ENCODE measurements around the gene LRCH3. TPM values are rescaled to one million over a fixed set of nuclear protein-coding genes. Genes with fewer than 3 reads are reported as not detected.

Gene LRCH3
- total RNA-seq, 1 donor from 2014 or later, result 56.4 TPM

GRCh38 chr3:197758512-197758911, 32.5 kb upstream of the LRCH3 start:
- H3K4me1 Mint-ChIP-seq, result peaks cover 9% of the 10 kb centered on the region
- H3K27ac Mint-ChIP-seq, result no peak overlapping the region
- no peak overlapping the region for H3K4me3 Mint-ChIP-seq
- intact Hi-C loops (cut with micrococcal nuclease), result loop anchor here (10.0 kb wide), 1 partner anchor 204 kb away; the partner anchor contains the start of gene BDH1
- peaks cover 15% of the 10 kb centered on the region for H3K36me3 Mint-ChIP-seq (ENCODE audit: low read depth)
- no peaks in the 10 kb centered on the region for H3K9me3 Mint-ChIP-seq
- H3K27me3 Mint-ChIP-seq, result no peaks in the 10 kb centered on the region
- no peak for DNase-seq

DNA sequence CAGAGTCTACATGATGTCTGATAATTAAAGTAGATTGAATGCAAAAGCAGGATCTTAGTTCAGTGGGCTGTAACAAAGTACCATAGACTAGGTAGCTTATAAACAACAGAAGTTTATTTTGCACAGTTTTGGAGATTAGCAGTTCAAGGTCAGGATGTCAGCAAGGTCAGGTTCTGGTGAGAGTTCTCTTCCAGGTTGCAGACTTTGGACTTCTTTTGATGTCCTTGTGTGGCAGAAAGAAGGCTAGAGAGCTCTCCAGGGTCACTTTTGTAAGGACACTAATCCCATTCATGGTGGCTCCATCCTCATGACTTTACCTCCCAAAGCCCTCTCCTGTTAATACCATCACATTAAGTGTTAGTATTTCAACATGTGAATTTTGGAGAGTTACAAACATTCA, 29.3 kb upstream of the LRCH3 start:
- H3K4me3 Mint-ChIP-seq, result no peak overlapping the region
- H3K27me3 Mint-ChIP-seq, result no peaks in the 10 kb centered on the region
- DNase-seq, result no peak
- peaks cover 22% of the 10 kb centered on the region for H3K36me3 Mint-ChIP-seq (ENCODE audit: low read depth)
- intact Hi-C loops (cut with micrococcal nuclease), result no loop called here
- no peaks in the 10 kb centered on the region for H3K4me1 Mint-ChIP-seq
- no peaks in the 10 kb centered on the region for H3K9me3 Mint-ChIP-seq
- H3K27ac Mint-ChIP-seq, result no peak overlapping the region

DNA sequence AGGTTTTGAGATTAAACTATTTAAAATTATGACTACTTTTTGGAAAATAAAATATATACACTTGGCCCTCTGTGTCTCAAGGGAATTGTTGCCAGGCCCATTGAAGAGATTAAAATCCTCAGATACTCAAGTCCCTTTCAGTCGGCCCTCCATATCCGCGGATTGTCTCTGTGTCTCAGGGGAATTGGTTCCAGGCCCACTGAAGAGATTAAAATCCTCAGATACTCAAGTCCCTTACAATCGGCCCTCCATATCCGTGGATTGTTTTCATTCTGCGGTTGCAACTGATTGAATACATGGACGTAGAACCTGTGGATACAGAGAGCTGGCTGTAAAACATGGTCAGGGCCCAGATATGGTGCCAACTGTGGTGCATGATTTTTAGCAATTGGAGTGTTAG, 15.7 kb upstream of the LRCH3 start:
- DNase-seq, result no peak
- Mint-ChIP-seq H3K4me3 (no peak overlapping the region), H3K9me3 (no peaks in the 10 kb centered on the region), H3K4me1 (no peaks in the 10 kb centered on the region), H3K36me3 (ENCODE audit: low read depth) (peaks cover 44% of the 10 kb centered on the region), H3K27me3 (no peaks in the 10 kb centered on the region), H3K27ac (no peak overlapping the region)
- intact Hi-C loops (cut with micrococcal nuclease), result no loop called here

DNA sequence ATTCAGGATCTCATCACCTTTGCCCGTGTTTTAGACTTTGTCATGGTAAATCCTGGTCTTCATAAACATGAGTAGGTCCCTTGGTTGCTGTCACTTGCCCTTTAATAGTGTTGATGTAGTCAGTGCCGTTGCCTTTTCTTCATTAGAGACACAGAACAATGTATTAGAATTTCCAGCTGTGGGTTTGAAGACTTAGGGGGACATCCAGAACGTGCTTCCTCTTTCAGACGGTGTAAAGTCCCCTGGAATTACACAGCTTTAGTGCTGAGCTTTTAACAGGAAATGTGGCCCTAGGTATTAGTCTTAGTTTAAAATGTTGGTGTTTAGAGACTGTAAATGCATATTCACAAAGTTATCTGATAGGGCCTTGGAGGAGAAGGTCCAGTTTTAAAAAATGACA, 8.8 kb upstream of the LRCH3 start:
- H3K27me3 Mint-ChIP-seq, result no peaks in the 10 kb centered on the region
- no peak overlapping the region for H3K4me3 Mint-ChIP-seq
- no peak for DNase-seq
- H3K4me1 Mint-ChIP-seq, result peaks cover 5% of the 10 kb centered on the region
- intact Hi-C loops (cut with micrococcal nuclease), result no loop called here
- H3K27ac Mint-ChIP-seq, result no peak overlapping the region
- no peaks in the 10 kb centered on the region for H3K9me3 Mint-ChIP-seq
- H3K36me3 Mint-ChIP-seq (ENCODE audit: low read depth), result peaks cover 41% of the 10 kb centered on the region

- Mint-ChIP-seq H3K36me3 (ENCODE audit: low read depth) (peaks cover 30% of the 10 kb centered on the region), H3K4me3 (no peak overlapping the region), H3K9me3 (no peaks in the 10 kb centered on the region), H3K4me1 (peaks cover 5% of the 10 kb centered on the region), H3K27ac (no peak overlapping the region), H3K27me3 (no peaks in the 10 kb centered on the region)
- DNase-seq, result no peak
- intact Hi-C loops (cut with micrococcal nuclease), result no loop called here
These were observed 7.0 kb upstream of the LRCH3 start for GRCh38 chr3:197784019-197784585.

GRCh38 chr3:197787412-197787811, 3.6 kb upstream of the LRCH3 start:
- no peak overlapping the region for H3K4me3 Mint-ChIP-seq
- no peak overlapping the region for H3K27ac Mint-ChIP-seq
- intact Hi-C loops (cut with micrococcal nuclease), result no loop called here
- no peak for DNase-seq
- no peaks in the 10 kb centered on the region for H3K9me3 Mint-ChIP-seq
- peaks cover 10% of the 10 kb centered on the region for H3K4me1 Mint-ChIP-seq
- H3K27me3 Mint-ChIP-seq, result no peaks in the 10 kb centered on the region
- H3K36me3 Mint-ChIP-seq (ENCODE audit: low read depth), result peaks cover 12% of the 10 kb centered on the region

- H3K9me3 Mint-ChIP-seq, result no peaks in the 10 kb centered on the region
- no peaks in the 10 kb centered on the region for H3K27me3 Mint-ChIP-seq
- intact Hi-C loops (cut with micrococcal nuclease), result no loop called here
- H3K36me3 Mint-ChIP-seq (ENCODE audit: low read depth), result peaks cover 7% of the 10 kb centered on the region
- no peak overlapping the region for H3K27ac Mint-ChIP-seq
- DNase-seq, result no peak
- no peak overlapping the region for H3K4me3 Mint-ChIP-seq
- peaks cover 22% of the 10 kb centered on the region for H3K4me1 Mint-ChIP-seq
These were observed 1.7 kb upstream of the LRCH3 start for GRCh38 chr3:197789309-197789708.

DNA sequence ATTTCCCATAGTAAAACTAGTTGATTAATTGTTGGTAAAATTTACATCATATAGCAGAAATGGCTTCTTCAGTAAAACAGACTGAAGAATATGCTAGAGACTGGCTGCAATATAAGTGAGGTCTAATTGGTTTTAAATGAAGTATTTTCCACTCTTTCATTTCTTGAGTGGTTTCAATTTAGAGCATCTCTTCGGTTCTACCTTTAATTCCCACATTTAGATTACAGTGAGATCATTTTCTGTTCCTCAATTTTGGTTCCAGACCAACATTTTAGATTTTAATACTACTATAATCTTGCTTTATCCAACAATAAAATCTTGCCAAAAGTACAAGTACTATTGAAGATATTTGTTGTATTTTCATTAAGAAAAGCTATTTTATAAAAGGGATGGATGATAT, 1.0 kb upstream of the LRCH3 start:
- H3K4me3 Mint-ChIP-seq, result peak overlapping the region; percentile 92
- DNase-seq, result no peak
- H3K36me3 Mint-ChIP-seq (ENCODE audit: low read depth), result peaks cover 5% of the 10 kb centered on the region
- no peaks in the 10 kb centered on the region for H3K9me3 Mint-ChIP-seq
- intact Hi-C loops (cut with micrococcal nuclease), result loop anchor here (5.0 kb wide), 3 partner anchors 57 to 233 kb away; partner anchors contain the start of gene BDH1
- H3K27me3 Mint-ChIP-seq, result no peaks in the 10 kb centered on the region
- peak overlapping the region; percentile 97 for H3K27ac Mint-ChIP-seq
- H3K4me1 Mint-ChIP-seq, result peaks cover 22% of the 10 kb centered on the region

- H3K4me1 Mint-ChIP-seq, result peaks cover 33% of the 10 kb centered on the region
- peaks cover 5% of the 10 kb centered on the region for H3K36me3 Mint-ChIP-seq (ENCODE audit: low read depth)
- no peaks in the 10 kb centered on the region for H3K9me3 Mint-ChIP-seq
- no peaks in the 10 kb centered on the region for H3K27me3 Mint-ChIP-seq
- DNase-seq, result peak; percentile 75
- peak overlapping the region; percentile 92 for H3K4me3 Mint-ChIP-seq
- intact Hi-C loops (cut with micrococcal nuclease), result loop anchor here (2.0 to 5.0 kb wide), 4 partner anchors 55 to 235 kb away; partner anchors contain the start of gene BDH1
- H3K27ac Mint-ChIP-seq, result peak overlapping the region; percentile 91
These were observed 1.0 kb downstream of the LRCH3 start for GRCh38 chr3:197791892-197792647.

DNA sequence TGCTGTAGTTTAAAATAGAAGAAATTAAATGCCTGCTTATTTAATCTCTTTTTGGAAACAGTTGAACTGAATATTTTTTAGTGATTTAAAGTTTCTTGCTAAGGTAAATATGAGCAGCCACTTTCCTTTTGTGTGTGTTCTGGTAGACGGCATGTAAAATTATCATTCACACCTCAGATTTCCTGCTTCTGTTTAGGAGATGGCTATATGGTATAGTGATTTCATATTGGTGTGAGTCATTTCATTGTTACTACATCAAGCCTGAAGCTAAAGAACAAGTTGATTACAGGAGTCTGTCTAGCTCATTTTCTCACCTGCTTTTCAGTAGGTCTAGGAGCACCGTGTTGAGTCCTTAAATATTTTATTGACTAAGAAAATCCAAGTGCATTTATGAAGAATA, 2.2 kb downstream of the LRCH3 start:
- Mint-ChIP-seq H3K27me3 (no peaks in the 10 kb centered on the region), H3K9me3 (no peaks in the 10 kb centered on the region), H3K27ac (peak overlapping the region; percentile 37), H3K4me3 (peak overlapping the region; percentile 73), H3K36me3 (ENCODE audit: low read depth) (peaks cover 5% of the 10 kb centered on the region), H3K4me1 (peaks cover 35% of the 10 kb centered on the region)
- DNase-seq, result peak; percentile 59
- intact Hi-C loops (cut with micrococcal nuclease), result loop anchor here (1.0 to 5.0 kb wide), 6 partner anchors 9 to 236 kb away; partner anchors contain the start of gene BDH1

GRCh38 chr3:197794115-197794514, 3.1 kb downstream of the LRCH3 start:
- intact Hi-C loops (cut with micrococcal nuclease), result loop anchor here (5.0 kb wide), 3 partner anchors 53 to 237 kb away; partner anchors contain the start of gene BDH1
- H3K27ac Mint-ChIP-seq, result no peak overlapping the region
- no peaks in the 10 kb centered on the region for H3K27me3 Mint-ChIP-seq
- no peaks in the 10 kb centered on the region for H3K9me3 Mint-ChIP-seq
- peaks cover 35% of the 10 kb centered on the region for H3K4me1 Mint-ChIP-seq
- no peak for DNase-seq
- H3K4me3 Mint-ChIP-seq, result no peak overlapping the region
- H3K36me3 Mint-ChIP-seq (ENCODE audit: low read depth), result peaks cover 5% of the 10 kb centered on the region

GRCh38 chr3:197795200-197795599, 4.1 kb downstream of the LRCH3 start:
- no peak overlapping the region for H3K4me3 Mint-ChIP-seq
- H3K9me3 Mint-ChIP-seq, result no peaks in the 10 kb centered on the region
- intact Hi-C loops (cut with micrococcal nuclease), result no loop called here
- peaks cover 5% of the 10 kb centered on the region for H3K36me3 Mint-ChIP-seq (ENCODE audit: low read depth)
- H3K27me3 Mint-ChIP-seq, result no peaks in the 10 kb centered on the region
- H3K4me1 Mint-ChIP-seq, result peaks cover 35% of the 10 kb centered on the region
- H3K27ac Mint-ChIP-seq, result no peak overlapping the region
- DNase-seq, result no peak

GRCh38 chr3:197796087-197796486, 5.0 kb downstream of the LRCH3 start:
- H3K9me3 Mint-ChIP-seq, result no peaks in the 10 kb centered on the region
- no peak for DNase-seq
- H3K4me1 Mint-ChIP-seq, result peaks cover 36% of the 10 kb centered on the region
- H3K27me3 Mint-ChIP-seq, result no peaks in the 10 kb centered on the region
- no peak overlapping the region for H3K27ac Mint-ChIP-seq
- intact Hi-C loops (cut with micrococcal nuclease), result no loop called here
- H3K36me3 Mint-ChIP-seq (ENCODE audit: low read depth), result peaks cover 4% of the 10 kb centered on the region
- H3K4me3 Mint-ChIP-seq, result no peak overlapping the region

- Mint-ChIP-seq H3K4me3 (no peak overlapping the region), H3K9me3 (no peaks in the 10 kb centered on the region), H3K27ac (no peak overlapping the region), H3K36me3 (ENCODE audit: low read depth) (peaks cover 1% of the 10 kb centered on the region), H3K27me3 (no peaks in the 10 kb centered on the region), H3K4me1 (peaks cover 46% of the 10 kb centered on the region)
- DNase-seq, result no peak
- intact Hi-C loops (cut with micrococcal nuclease), result no loop called here
These were observed 7.8 kb downstream of the LRCH3 start for GRCh38 chr3:197798863-197799262.

Data from activated CD4-positive, alpha-beta T cell treated with anti-CD3 and anti-CD28 coated beads, Interleukin-2, amount 10 ng/mL, durations not matched to agents 24 days and 14 days (primary cell).